ENCODE results near the gene INMT. TPM values are rescaled to one million over a fixed set of nuclear protein-coding genes. Genes with fewer than 3 reads are reported as not detected.
A peak's percentile ranks its signal among the peaks of the same experiment; 100 is the strongest.

The INMT gene
- total RNA-seq, 2 experiments from 2014 or later: 0.08 TPM; not detected in 1

- Mint-ChIP-seq H3K4me3 (no peak overlapping the region), H3K36me3 (peaks cover 2% of the 10 kb centered on the region), H3K27me3 (no peaks in the 10 kb centered on the region), H3K27ac (no peak overlapping the region), H3K4me1 (peaks cover 41% of the 10 kb centered on the region), H3K9me3 (peaks cover 2% of the 10 kb centered on the region)
- no peak for DNase-seq
Measured at GRCh38 chr7:30735631-30736030, 16.3 kb upstream of the INMT start.

GRCh38 chr7:30736291-30736690 is 15.6 kb upstream of the INMT start:
- Mint-ChIP-seq H3K4me3 (no peak overlapping the region), H3K9me3 (peaks cover 2% of the 10 kb centered on the region), H3K27me3 (no peaks in the 10 kb centered on the region), H3K27ac (no peak overlapping the region), H3K36me3 (peaks cover 2% of the 10 kb centered on the region), H3K4me1 (peaks cover 37% of the 10 kb centered on the region)
- DNase-seq: no peak

GRCh38 chr7:30738026-30738915 is 13.7 kb upstream of the INMT start:
- Mint-ChIP-seq H3K9me3 (peaks cover 2% of the 10 kb centered on the region), H3K36me3 (peaks cover 2% of the 10 kb centered on the region), H3K27ac (peak overlapping the region; percentile 86), H3K27me3 (no peaks in the 10 kb centered on the region), H3K4me1 (peaks cover 30% of the 10 kb centered on the region), H3K4me3 (peak overlapping the region; percentile 36)
- DNase-seq: no peak

GRCh38 chr7:30739691-30740090 is 12.2 kb upstream of the INMT start:
- peaks cover 33% of the 10 kb centered on the region for H3K4me1 Mint-ChIP-seq
- peaks cover 2% of the 10 kb centered on the region for H3K9me3 Mint-ChIP-seq
- H3K36me3 Mint-ChIP-seq: peaks cover 2% of the 10 kb centered on the region
- no peak for DNase-seq
- H3K27me3 Mint-ChIP-seq: no peaks in the 10 kb centered on the region
- no peak overlapping the region for H3K27ac Mint-ChIP-seq
- H3K4me3 Mint-ChIP-seq: no peak overlapping the region

GRCh38 chr7:30740417-30741181 is 11.3 kb upstream of the INMT start:
- peak; percentile 73 for DNase-seq
- Mint-ChIP-seq H3K4me3 (no peak overlapping the region), H3K36me3 (peaks cover 2% of the 10 kb centered on the region), H3K27ac (no peak overlapping the region), H3K9me3 (peaks cover 2% of the 10 kb centered on the region), H3K4me1 (peaks cover 33% of the 10 kb centered on the region), H3K27me3 (no peaks in the 10 kb centered on the region)

GRCh38 chr7:30741289-30741688 is 10.6 kb upstream of the INMT start:
- Mint-ChIP-seq H3K4me1 (peaks cover 33% of the 10 kb centered on the region), H3K9me3 (peaks cover 2% of the 10 kb centered on the region), H3K27me3 (no peaks in the 10 kb centered on the region), H3K4me3 (no peak overlapping the region), H3K36me3 (peaks cover 2% of the 10 kb centered on the region), H3K27ac (no peak overlapping the region)
- DNase-seq: no peak

GRCh38 chr7:30743371-30744074 is 8.4 kb upstream of the INMT start:
- H3K27me3 Mint-ChIP-seq: no peaks in the 10 kb centered on the region
- H3K27ac Mint-ChIP-seq: no peak overlapping the region
- H3K4me3 Mint-ChIP-seq: no peak overlapping the region
- peaks cover 20% of the 10 kb centered on the region for H3K4me1 Mint-ChIP-seq
- no peaks in the 10 kb centered on the region for H3K36me3 Mint-ChIP-seq
- no peak for DNase-seq
- no peaks in the 10 kb centered on the region for H3K9me3 Mint-ChIP-seq

- Mint-ChIP-seq H3K4me1 (peaks cover 15% of the 10 kb centered on the region), H3K27me3 (no peaks in the 10 kb centered on the region), H3K36me3 (no peaks in the 10 kb centered on the region), H3K27ac (no peak overlapping the region), H3K4me3 (no peak overlapping the region), H3K9me3 (no peaks in the 10 kb centered on the region)
- DNase-seq: no peak
Measured at GRCh38 chr7:30744075-30744417, 7.9 kb upstream of the INMT start.

- H3K27ac Mint-ChIP-seq: no peak overlapping the region
- H3K36me3 Mint-ChIP-seq: no peaks in the 10 kb centered on the region
- H3K27me3 Mint-ChIP-seq: no peaks in the 10 kb centered on the region
- H3K9me3 Mint-ChIP-seq: no peaks in the 10 kb centered on the region
- DNase-seq: no peak
- H3K4me3 Mint-ChIP-seq: no peak overlapping the region
- peaks cover 6% of the 10 kb centered on the region for H3K4me1 Mint-ChIP-seq
Measured at GRCh38 chr7:30745261-30745941, 6.5 kb upstream of the INMT start.

- no peak overlapping the region for H3K4me3 Mint-ChIP-seq
- no peak for DNase-seq
- no peaks in the 10 kb centered on the region for H3K4me1 Mint-ChIP-seq
- no peaks in the 10 kb centered on the region for H3K9me3 Mint-ChIP-seq
- no peak overlapping the region for H3K27ac Mint-ChIP-seq
- H3K27me3 Mint-ChIP-seq: no peaks in the 10 kb centered on the region
- H3K36me3 Mint-ChIP-seq: no peaks in the 10 kb centered on the region
Measured at GRCh38 chr7:30750010-30750409, 1.9 kb upstream of the INMT start.

- no peak overlapping the region for H3K4me3 Mint-ChIP-seq
- no peaks in the 10 kb centered on the region for H3K4me1 Mint-ChIP-seq
- H3K36me3 Mint-ChIP-seq: no peaks in the 10 kb centered on the region
- H3K27me3 Mint-ChIP-seq: no peaks in the 10 kb centered on the region
- no peak for DNase-seq
- no peaks in the 10 kb centered on the region for H3K9me3 Mint-ChIP-seq
- no peak overlapping the region for H3K27ac Mint-ChIP-seq
Measured at GRCh38 chr7:30750683-30751650, 968 bp upstream of the INMT start.

GRCh38 chr7:30752484-30752883 is 549 bp downstream of the INMT start:
- Mint-ChIP-seq H3K4me3 (no peak overlapping the region), H3K27ac (no peak overlapping the region), H3K4me1 (no peaks in the 10 kb centered on the region), H3K36me3 (no peaks in the 10 kb centered on the region), H3K27me3 (no peaks in the 10 kb centered on the region), H3K9me3 (no peaks in the 10 kb centered on the region)
- DNase-seq: no peak

- Mint-ChIP-seq H3K27me3 (no peaks in the 10 kb centered on the region), H3K36me3 (no peaks in the 10 kb centered on the region), H3K4me3 (no peak overlapping the region), H3K27ac (no peak overlapping the region), H3K9me3 (no peaks in the 10 kb centered on the region), H3K4me1 (no peaks in the 10 kb centered on the region)
- DNase-seq: no peak
Measured at GRCh38 chr7:30752979-30753378, 1.0 kb downstream of the INMT start.

GRCh38 chr7:30754315-30754877 is 2.5 kb downstream of the INMT start:
- H3K27ac Mint-ChIP-seq: no peak overlapping the region
- H3K4me3 Mint-ChIP-seq: no peak overlapping the region
- no peaks in the 10 kb centered on the region for H3K36me3 Mint-ChIP-seq
- H3K4me1 Mint-ChIP-seq: no peaks in the 10 kb centered on the region
- DNase-seq: no peak
- peaks cover 1% of the 10 kb centered on the region for H3K27me3 Mint-ChIP-seq
- no peaks in the 10 kb centered on the region for H3K9me3 Mint-ChIP-seq

All from activated naive CD8-positive, alpha-beta T cell treated with anti-CD3 and anti-CD28 coated beads for 36 hours (primary cell).